ENCODE data around the gene FAM110D.

FAM110D gene

DNA sequence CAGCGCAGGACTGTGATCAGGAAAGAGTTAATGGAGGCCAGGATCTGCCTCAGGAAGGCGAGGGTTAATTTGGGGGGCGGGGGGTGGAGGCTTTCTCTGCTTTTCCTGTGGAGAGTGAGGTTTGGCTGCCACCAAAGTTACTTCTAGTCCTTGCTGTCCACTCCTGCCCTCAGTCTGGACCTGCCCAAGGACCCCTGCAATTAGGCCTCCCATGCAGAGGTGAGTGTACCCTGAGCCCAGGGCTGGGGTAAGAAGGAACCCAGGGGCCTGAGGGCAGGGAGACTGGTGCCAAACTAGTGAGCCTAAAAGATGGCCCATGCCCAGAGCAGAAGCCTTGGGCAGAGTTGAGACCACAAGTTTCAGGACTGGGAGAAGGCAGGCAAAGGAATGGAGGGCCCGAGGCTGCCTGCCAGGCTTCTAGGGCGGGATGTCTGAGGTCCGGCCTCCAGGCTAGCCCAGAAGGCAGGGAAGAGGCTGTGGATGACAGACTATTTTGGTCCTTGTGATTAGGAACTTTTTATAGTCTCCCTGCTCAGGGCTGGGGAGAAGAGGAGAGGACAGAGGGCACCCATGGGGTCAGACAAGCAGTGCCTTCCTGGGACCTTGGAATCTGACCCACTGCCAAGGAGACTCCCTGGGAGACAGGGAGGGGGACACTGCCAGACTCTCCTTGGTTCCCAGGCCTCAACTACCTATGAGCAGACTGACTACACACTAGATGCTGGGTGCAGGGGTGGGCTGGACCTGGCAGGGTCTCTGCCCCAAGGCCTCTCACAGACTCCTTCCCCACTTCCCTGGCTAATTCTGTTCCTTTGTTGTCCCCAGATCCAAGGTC is at the start of gene FAM110D:
FAM110D (plus strand) TSS at position 172 of the 835 bp plus-strand sequence. CDS start 2,213 bp downstream, outside the sequence.
- DNase-seq (ENCODE audit: low spot score) = no peak

DNA sequence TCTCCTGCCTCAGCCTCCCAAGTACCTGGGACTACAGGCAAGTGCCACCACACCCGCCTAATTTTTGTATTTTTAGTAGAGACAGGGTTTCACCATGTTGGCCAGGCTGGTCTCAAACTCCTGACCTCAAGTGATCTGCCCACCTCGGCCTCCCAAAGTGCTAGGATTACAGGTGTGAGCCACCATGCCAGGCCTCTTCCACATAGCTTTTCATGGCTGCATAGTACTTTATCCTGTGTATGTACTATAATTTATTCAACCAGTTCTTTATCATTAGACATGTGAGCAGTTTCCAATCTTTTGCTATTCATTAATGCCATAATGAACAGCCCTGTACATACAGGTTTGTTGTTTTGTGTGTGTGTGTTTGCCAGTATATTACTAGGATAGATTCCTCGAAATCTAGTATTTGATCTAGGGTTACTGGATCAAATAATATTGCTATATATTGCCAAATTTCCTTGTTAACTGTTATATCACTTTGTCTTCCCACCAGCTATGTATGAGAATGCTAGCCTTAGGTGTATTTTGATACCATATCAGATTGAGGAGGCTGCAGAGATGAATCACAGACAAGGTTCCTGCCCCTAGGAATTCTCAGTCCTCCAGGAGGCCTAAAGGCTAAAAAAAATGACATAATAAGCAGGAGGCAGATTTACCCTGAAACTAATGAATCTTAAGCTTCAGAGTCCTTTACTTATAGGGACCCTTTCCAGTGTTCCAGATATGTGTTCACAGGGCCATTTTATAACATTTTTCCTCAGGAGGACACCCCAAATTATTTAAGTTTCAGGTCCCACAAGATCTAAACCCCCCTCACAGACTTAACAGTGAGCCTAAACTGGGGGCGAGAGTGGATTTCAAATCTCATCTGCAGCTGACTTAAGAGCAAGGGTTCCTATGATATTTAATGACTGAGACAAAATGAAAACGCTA is 49.4 kb upstream of the FAM110D start:
- DNase-seq (ENCODE audit: low spot score) = no peak

DNA sequence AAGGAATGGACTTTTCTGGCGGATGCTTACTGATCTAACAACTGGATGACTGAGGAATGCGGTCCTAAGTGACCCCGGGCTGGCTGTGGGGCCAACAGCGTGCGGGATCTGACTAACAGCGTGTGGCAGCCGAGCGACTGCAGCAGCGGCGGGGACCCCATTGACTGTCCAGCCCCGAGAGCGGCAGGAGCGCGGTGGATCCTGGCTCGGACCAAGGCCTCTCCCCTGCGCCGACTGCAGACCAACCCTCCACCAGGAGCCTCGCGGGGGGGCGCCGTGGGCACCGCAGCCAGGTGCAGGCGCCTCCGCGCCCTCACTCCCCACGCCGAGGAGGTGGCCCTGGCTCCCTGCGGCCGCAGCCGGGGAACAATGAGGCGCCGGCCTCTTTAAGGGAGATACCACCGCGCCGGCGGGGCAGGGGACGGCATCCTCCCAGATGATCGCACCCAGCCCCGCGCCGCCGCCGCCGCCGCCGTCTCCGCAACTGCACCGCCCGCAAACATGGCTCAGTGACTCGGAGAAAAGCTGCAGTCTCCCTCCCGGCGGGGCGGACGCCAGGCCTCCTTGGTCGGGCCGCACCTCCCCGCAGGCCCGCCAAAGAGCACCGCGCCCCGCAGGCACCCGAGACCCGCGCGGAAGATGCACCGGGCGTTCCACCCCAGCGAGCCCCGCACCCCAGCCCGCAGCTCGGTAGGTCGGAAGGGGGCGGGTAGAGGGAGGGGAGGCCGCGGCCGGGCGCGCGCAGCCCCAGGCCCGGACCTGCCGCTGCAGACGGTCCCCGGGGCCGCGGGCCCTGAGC is 47.9 kb upstream of the FAM110D start:
- peak; percentile 80 for DNase-seq (ENCODE audit: low spot score)

DNA sequence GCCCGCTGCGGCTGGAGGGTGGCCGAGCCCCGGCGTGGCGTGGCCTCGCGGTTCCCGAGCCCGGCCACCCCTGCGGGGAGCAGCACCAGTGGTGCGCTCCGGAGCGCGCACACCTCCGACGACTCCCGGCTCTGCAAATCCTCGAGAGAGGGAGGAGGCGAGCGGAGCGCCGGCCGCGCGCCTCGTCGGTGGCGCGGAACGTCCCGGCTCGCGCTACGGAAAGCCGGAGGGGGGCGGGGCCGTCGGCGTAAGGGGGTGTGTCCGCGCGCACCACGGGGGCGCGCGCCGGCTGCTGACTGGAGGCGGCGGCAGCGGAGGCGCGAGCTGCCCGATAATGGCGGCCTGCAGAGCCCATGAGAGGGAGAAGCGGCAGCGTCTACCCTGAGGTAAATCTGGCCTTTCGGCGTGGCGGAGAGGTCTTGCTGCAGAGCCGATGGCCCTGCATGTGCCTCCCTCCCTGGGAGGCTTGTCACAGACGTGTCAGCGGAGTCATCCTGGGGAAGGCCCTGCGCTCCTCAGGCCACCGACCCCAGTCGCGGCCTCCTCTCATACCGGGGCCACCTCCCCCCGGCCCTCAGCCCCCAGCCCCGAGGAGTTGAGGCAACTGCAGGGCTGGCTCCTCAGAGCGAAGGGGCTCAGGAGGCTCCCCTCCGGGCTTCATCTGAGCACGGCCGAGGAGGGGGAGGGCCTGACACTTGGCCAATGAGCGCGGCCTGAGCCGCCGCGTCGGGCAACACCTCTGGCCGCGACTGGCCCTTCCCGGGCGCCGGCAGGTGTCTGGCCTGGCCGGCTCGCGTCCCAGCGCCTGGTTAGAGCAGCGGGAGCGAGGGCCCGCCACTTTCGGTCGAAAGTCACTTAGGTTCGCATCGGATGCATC is 47.1 kb upstream of the FAM110D start, which contains the start of gene PDIK1L:
PDIK1L (plus strand) TSS at position 295 of the 877 bp plus-strand sequence. CDS start 2,485 bp downstream, outside the sequence.
- peak; percentile 93 for DNase-seq (ENCODE audit: low spot score)

DNA sequence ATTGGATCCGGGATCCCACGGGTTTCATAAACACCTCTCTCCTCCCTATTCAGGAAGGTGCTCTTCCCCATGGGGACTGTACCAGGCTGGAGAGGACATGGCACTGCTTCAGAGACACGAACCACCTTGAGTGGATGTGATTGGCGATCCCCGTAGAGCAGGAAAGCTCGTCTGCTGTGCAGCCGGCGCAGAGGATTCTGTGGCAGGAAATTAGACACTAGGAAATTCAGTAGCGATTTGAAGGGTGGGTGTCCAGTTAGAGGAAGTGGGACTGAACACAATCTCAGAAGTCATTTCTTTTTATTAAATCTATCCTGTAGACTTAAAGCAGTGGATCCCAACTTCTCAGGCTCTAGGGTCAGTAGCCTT is 46.5 kb upstream of the FAM110D start:
- DNase-seq (ENCODE audit: low spot score) = peak; percentile 46

DNA sequence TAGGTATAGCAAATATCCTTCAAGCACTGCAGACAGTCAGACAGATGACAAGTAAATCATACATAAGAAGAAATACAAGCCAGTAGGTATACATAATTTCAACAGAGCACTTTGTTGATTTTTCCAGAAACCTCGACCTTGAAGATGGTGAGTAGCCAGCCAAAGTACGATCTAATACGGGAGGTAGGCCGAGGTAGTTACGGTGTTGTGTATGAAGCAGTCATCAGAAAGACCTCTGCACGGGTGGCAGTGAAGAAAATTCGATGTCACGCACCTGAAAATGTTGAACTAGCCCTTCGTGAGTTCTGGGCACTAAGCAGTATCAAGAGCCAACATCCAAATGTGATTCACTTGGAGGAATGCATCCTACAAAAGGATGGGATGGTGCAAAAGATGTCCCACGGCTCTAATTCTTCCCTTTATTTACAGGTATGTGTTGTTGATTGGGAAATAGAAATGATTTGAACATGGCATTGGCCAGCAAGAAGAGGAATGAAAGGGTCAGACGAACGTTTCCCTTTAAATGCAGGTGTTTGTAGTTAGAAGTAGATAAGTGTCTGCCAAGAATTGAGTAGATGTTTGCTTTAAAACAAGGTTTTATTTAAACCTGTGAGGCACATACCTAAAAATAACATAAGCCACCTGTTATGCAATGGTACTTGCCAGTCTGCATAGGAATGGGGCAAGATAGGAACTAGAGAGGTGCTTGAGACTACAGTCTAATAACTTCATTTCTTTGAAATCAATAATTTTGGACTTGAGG is 44.5 kb upstream of the FAM110D start:
- no peak for DNase-seq (ENCODE audit: low spot score)

DNA sequence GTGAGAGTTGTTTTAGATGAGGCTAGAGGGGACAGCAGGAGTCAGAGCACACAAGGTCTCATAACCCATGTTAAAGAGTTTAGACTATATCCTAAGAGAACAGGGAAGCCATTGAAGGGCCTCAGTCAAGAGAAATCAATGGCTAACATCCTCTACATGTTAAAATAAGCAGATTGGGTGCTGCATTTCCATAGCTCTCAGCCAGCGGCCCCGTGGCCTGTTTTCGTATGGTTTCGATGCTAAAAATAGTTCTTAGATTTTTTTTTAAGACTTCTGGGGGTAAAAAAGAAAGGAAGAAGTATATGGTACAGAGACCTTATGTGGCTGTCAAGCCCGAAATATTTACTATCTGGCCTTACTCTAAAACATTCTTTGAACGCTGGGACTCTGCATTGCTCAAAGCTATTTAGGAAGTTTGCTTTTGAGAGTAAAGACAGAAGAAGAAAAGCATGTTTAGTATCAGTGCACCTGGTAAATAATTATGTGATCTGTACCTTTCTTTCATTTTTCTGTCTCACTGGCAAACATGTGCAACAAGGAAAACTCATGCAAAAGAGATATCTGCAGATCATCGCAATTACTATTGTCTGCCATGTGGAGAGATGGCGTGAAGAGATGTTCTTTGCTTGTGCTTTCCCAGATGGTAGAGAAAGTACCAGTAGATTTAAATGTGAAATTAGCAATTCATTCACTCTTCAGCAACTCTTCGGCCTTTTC is 38.8 kb upstream of the FAM110D start:
- DNase-seq (ENCODE audit: low spot score) = no peak

DNA sequence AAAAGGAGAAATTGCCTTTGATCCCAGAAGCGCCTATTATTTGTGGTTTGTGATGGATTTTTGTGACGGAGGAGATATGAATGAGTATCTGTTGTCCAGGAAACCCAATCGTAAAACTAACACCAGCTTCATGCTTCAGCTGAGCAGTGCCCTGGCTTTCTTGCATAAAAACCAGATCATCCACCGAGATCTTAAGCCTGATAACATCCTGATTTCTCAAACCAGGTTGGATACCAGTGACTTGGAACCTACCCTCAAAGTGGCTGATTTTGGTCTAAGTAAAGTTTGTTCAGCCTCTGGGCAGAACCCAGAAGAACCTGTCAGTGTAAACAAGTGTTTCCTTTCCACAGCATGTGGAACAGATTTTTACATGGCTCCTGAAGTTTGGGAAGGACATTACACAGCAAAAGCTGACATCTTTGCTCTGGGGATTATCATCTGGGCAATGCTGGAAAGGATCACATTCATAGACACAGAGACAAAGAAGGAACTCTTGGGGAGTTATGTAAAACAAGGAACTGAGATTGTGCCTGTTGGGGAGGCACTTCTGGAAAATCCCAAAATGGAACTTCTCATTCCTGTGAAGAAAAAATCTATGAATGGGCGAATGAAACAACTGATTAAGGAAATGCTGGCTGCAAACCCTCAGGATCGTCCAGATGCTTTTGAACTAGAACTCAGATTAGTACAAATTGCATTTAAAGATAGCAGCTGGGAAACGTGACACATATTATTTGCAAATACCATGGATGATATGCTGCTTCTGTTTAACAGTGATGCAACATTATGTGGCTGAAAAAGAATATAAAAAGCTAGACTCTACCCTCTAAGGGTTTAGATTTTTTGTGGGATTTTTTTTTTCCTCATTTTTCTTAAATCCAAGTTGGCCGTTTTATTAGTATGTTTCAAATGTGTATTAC is 36.8 kb upstream of the FAM110D start:
- DNase-seq (ENCODE audit: low spot score) = peak; percentile 39

DNA sequence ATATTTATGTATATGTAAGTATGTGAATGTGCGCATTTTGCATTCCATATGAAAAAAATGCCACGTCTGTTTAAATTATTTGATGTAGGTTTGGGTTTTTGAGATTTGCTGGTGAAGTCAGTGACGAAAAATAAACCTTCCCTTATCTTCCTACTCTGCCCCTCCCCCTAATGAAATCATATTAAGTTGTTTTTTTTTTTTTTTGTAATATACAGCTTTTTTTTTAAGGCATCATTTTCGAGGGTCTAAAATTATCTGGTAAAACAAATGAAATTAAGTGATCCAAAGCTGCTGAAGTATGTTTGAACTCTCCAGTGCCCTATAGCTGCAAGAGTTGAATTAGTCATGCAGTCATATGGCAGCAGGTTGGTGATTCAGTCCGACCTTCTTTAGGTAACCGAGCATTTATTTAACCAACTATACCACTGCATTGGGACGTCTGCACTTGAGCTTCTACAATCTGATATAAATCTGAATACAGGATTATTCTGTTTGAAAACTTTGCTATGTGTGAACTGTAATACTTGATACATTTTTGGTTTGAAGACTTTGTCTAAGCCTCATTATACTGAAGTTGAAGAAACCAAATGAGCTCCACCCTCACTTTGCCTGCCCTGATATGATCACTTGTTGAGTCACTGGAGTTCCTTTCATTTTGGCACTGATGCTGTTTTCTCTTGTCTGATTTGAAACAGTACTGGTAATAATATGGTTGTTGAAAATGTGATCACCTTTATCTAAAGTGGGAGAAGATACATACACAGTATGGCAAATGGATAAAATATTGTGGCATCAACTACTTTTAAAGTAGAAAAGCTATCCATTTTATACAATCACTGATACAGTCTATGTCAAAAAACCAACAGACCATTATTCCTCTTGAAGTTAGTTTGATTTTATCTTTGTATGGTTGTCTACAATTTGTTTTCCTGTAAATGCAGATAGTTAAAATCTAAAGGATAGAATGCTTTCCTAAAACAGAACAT is 35.6 kb upstream of the FAM110D start:
- DNase-seq (ENCODE audit: low spot score) = no peak

DNA sequence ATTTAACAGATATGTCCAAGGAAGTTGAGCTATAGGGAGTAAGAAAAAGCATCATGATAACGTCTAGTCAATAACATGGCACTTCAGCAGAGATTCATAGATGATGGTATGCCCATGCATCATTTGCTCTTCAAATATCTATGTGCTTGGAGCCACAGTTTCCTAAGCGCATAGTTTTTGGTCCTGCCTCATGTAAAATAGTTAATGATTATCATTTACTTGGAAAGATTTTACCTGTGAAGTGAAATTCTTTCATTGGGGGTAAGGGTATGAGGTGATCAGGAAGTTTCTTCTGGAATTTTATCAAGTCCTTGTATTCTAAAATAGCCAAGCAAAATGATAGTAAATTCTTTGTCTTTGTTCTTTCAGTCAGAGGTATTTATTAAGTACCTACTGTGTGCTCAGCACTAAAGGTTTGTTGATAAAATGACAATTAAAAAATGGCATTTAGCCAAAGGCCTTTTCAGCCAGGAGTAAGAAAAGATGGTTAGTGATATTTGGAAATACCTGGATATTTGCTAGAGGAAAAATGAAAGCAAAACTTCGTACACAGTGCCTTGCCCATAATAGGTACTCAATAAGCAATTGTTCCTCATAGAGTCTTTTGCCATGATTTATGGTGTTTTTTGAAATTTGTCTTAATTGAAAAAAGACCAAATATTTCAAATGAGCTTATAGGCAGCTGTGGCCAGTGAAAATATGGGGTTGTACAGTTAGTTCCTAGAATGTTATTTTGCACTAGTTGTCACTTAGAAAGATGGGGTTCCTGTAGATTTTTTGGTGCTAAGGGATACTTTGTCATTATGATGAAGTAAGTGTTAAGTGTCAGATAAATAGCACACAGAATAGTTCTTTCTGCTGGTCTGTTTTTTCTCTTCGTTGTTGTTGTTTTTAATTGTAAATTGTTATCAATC is 34.2 kb upstream of the FAM110D start:
- no peak for DNase-seq (ENCODE audit: low spot score)

DNA sequence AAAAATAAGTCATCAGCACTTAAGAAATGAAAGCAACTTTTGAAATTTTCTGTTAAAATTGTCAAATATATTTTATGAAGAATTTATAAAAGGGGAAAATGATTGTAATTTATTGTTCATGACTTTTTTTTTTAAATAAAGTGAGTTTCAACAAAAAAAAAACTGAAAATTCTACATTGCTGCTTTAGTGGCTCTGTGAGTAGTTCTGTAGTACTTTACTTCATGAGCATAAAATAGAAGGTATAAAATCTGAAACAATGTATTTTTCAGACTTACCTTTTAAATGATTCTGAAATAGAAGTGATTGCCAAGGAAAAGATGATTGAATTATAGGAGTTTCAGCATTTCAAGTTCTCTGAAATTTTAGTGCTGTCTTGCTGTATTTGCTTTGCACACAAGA is 33.5 kb upstream of the FAM110D start:
- no peak for DNase-seq (ENCODE audit: low spot score)

DNA sequence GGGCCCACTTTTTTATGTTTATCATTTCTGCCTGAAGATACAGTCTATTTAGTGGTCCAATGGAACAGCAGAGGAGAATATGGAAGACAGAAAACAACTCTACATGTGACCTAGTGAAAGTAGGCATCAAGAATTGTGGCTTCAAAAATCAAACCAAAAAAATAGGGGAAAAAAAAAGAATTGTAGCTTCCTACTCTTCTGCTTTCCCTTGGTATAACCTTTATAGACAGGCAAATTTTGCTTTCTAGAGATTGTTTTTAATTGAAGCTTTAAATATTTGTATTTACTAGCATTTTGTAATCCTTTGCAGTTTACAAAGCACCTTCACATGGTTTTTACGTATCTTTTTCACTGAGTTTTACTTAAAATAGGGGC is 32.9 kb upstream of the FAM110D start:
- no peak for DNase-seq (ENCODE audit: low spot score)

DNA sequence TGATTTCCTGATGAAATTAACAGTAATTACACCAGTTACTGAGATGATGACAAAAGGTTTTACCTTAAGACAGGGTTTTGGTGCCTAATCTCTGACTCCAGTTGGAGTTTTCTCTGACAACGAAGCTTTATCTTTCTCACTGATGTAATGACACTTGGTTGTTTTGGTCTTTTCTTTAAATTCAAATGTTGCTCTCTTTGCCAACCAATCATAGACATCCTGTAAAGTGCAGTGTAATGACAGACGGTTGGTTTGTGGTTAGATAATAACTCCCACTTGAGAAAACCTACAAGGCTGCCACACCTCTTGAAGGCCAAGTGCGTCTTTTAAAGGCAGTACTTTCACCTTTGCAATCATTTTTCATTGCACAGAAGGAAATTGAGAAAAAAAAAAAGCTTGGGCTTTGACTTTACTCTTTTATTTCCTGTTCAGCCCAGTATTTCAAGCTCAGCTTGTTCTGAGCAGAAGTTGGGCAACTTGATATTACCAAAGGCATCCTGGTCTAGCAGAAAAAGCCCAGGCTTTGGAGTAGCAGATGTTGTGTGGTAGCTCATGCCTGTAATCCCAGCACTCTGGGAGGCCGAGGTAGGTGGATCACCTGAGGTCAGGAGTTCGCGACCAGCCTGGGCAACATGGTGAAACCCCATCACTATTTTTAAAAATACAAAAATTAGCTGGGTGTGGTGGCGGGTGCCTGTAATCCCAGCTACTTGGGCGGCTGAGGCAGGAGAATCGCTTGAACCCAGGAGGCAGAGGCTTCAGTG is 32.4 kb upstream of the FAM110D start:
- DNase-seq (ENCODE audit: low spot score) = peak; percentile 33

DNA sequence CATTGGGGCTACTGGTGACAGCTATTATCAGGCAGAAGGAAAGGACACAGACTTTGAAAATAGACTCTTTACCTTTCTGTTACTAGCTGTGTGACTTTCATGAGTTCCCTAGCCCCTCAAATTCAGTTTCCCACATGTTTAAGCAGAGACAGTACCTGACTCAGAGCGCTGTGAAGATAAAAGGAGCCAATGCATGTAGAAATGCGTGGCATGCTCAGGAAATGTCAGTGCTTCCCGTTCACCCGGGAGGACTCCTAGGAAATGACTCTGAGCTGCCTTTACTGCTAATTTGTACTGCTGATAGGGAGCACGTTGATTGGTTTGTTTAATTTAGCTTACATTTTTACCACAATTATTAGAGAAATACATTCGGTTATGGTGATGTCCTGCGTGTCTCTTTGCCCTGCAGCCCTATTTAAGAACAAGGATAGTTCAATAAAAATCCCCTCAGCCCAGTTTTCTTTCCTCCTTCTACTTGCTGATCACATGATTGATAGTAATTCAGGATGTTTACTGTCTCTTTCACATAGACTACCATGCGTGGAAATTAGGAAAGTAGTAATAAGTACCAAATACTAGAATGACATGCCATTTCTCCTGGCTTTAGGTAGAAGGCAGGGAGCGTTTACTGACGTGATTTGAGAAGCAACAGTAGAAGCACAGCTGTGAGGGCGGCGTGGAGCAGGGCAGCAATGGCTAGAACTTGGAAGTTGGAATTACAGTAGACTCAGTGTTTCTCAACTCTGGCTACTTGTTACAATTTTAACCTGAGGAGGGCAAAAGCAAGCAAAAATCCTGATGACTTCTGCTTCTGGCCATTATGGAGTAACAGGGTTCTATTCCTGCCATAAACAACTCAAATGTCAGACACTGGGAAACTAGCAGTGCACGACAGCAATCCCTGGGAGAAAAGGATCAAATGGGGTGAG is 31.4 kb upstream of the FAM110D start:
- no peak for DNase-seq (ENCODE audit: low spot score)
